T-helper 17 cell (primary cell): ENCODE measurements around the gene ADAMTS13. TPM values are rescaled to one million over a fixed set of nuclear protein-coding genes. Genes with fewer than 3 reads are reported as not detected.
A peak's percentile ranks its signal among the peaks of the same experiment; 100 is the strongest.
"Not testable (repeated sequence)": the region's sequence is repeated elsewhere in the genome, so short reads cannot be mapped to it uniquely, and the experiment has no call there.

Experiments used
- ATAC-seq: fragments of 150-1000 bp; cut with Tn5 transposase; 2 replicates; pipeline ENCODE4 v1.10.0; 2021; ENCODE audit warnings: mild to moderate bottlenecking, moderate library complexity
- DNase-seq, 3 donors: peaks; one replicate each; pipeline versions ENCODE4 v3.0.0 to v3.0.0-alpha.2; 2020 to 2021
- H3K9me3 ChIP-seq: one replicate; pipeline ENCODE4 v1.7.0; 2013; ENCODE audit warnings: low read length, mild to moderate bottlenecking; ENCODE audit not compliant: control insufficient read depth, poor library complexity, severe bottlenecking
- H3K27ac Mint-ChIP-seq: one replicate; pipeline ENCODE4 v1.8.0; 2022; ENCODE audit warnings: mild to moderate bottlenecking, moderate library complexity, mixed read lengths
- H3K27me3 Mint-ChIP-seq: one replicate; pipeline ENCODE4 v1.8.0; 2022; ENCODE audit warnings: mixed read lengths
- H3K36me3 Mint-ChIP-seq: one replicate; pipeline ENCODE4 v1.8.0; 2022; ENCODE audit warnings: low read depth, mixed read lengths
- H3K4me1 Mint-ChIP-seq: one replicate; pipeline ENCODE4 v1.8.0; 2022; ENCODE audit warnings: mild to moderate bottlenecking, mixed read lengths
- H3K4me3 Mint-ChIP-seq: one replicate; pipeline ENCODE4 v1.8.0; 2022; ENCODE audit warnings: mild to moderate bottlenecking, moderate library complexity, mixed read lengths
- total RNA-seq, 4 donors: library from RNA in 2 of 4; stranded (reverse) in 2 of 4; gene quantifications; one replicate each; pipeline ENCODE4 v1.2.3 and lab custom pipeline; 2022 to 2026

ADAMTS13 gene
- total RNA-seq (1 to 10 TPM; 1.1 to 1.9 TPM), total RNA-seq (lab: John Stamatoyannopoulos, UW) (0.46 to 2.6 reads per million in 2 donors)

GRCh38 chr9:133421615-133422542, at the start of gene ADAMTS13:
Gene ADAMTS13, plus strand, starts transcription at chr9:133422367. Its CDS starts 77 bp downstream, at chr9:133422444.
- DNase-seq, result no peak
- no peak within 1 kb of the TSS for H3K4me3 Mint-ChIP-seq
- peak within 1 kb of the TSS; percentile 37 for H3K27ac Mint-ChIP-seq
- H3K9me3 ChIP-seq, result no peaks in the 10 kb centered on the region
- peaks cover 23% of the 10 kb centered on the region for H3K27me3 Mint-ChIP-seq
- peaks cover 23% of the 10 kb centered on the region for H3K4me1 Mint-ChIP-seq
- ATAC-seq, result peak; percentile 29
- no peaks in the 10 kb centered on the region for H3K36me3 Mint-ChIP-seq

GRCh38 chr9:133374612-133375115, 47.5 kb upstream of the ADAMTS13 start:
- ATAC-seq (no peak), DNase-seq (no peak)
- peaks cover 42% of the 10 kb centered on the region for H3K4me1 Mint-ChIP-seq
- H3K4me3 Mint-ChIP-seq, result peak overlapping the region; percentile 93
- peaks cover 4% of the 10 kb centered on the region for H3K36me3 Mint-ChIP-seq
- H3K9me3 ChIP-seq, result no peaks in the 10 kb centered on the region
- no peaks in the 10 kb centered on the region for H3K27me3 Mint-ChIP-seq
- peak overlapping the region; percentile 98 for H3K27ac Mint-ChIP-seq

- Mint-ChIP-seq H3K27me3 (no peaks in the 10 kb centered on the region), H3K4me3 (peak overlapping the region; percentile 93), H3K4me1 (peaks cover 37% of the 10 kb centered on the region), H3K27ac (peak overlapping the region; percentile 98), H3K36me3 (peaks cover 4% of the 10 kb centered on the region)
- ATAC-seq (no peak), DNase-seq (no peak)
- H3K9me3 ChIP-seq, result no peaks in the 10 kb centered on the region
These were observed 46.9 kb upstream of the ADAMTS13 start for GRCh38 chr9:133375116-133375723.

GRCh38 chr9:133375724-133376654, 46.2 kb upstream of the ADAMTS13 start, which contains the start of the genes STKLD1 and SURF4:
Gene STKLD1, plus strand, starts transcription at chr9:133376366. Its CDS starts 108 bp downstream, at chr9:133376474.
Gene SURF4, minus strand, starts transcription at chr9:133376060. Its CDS starts 91 bp downstream, at chr9:133375969.
- Mint-ChIP-seq H3K4me3 (peak within 1 kb of the TSS; percentile 93), H3K27me3 (no peaks in the 10 kb centered on the region), H3K27ac (peak within 1 kb of the TSS; percentile 98), H3K36me3 (peaks cover 4% of the 10 kb centered on the region), H3K4me1 (peaks cover 29% of the 10 kb centered on the region)
- H3K9me3 ChIP-seq, result no peaks in the 10 kb centered on the region
- DNase-seq (peak; percentile 91 to 93 (median 92)), ATAC-seq (peak; percentile 84)

GRCh38 chr9:133377280-133377679, 44.9 kb upstream of the ADAMTS13 start:
- not testable (repeated sequence) for H3K9me3 ChIP-seq, DNase-seq, H3K27me3 Mint-ChIP-seq, H3K36me3 Mint-ChIP-seq, H3K27ac Mint-ChIP-seq, ATAC-seq
- Mint-ChIP-seq H3K4me3 (peak overlapping the region; percentile 75), H3K4me1 (peaks cover 16% of the 10 kb centered on the region)

GRCh38 chr9:133377721-133378216, 44.4 kb upstream of the ADAMTS13 start:
- H3K36me3 Mint-ChIP-seq, result peaks cover 4% of the 10 kb centered on the region
- no peak overlapping the region for H3K4me3 Mint-ChIP-seq
- peaks cover 11% of the 10 kb centered on the region for H3K4me1 Mint-ChIP-seq
- H3K9me3 ChIP-seq, result no peaks in the 10 kb centered on the region
- H3K27ac Mint-ChIP-seq, result no peak overlapping the region
- no peaks in the 10 kb centered on the region for H3K27me3 Mint-ChIP-seq
- ATAC-seq (no peak), DNase-seq (no peak)

- H3K4me1 Mint-ChIP-seq, result peaks cover 8% of the 10 kb centered on the region
- no peaks in the 10 kb centered on the region for H3K9me3 ChIP-seq
- ATAC-seq, result no peak
- H3K27ac Mint-ChIP-seq, result no peak overlapping the region
- no peaks in the 10 kb centered on the region for H3K27me3 Mint-ChIP-seq
- DNase-seq, result no peak
- H3K36me3 Mint-ChIP-seq, result peaks cover 4% of the 10 kb centered on the region
- no peak overlapping the region for H3K4me3 Mint-ChIP-seq
These were observed 43.7 kb upstream of the ADAMTS13 start for GRCh38 chr9:133378408-133378962.

GRCh38 chr9:133379153-133380086, 42.7 kb upstream of the ADAMTS13 start:
- no peak for ATAC-seq
- Mint-ChIP-seq H3K27ac (no peak overlapping the region), H3K36me3 (peaks cover 4% of the 10 kb centered on the region), H3K27me3 (no peaks in the 10 kb centered on the region), H3K4me3 (no peak overlapping the region), H3K4me1 (peaks cover 8% of the 10 kb centered on the region)
- no peak for DNase-seq
- H3K9me3 ChIP-seq, result no peaks in the 10 kb centered on the region

- Mint-ChIP-seq H3K4me3 (no peak overlapping the region), H3K27ac (no peak overlapping the region), H3K27me3 (no peaks in the 10 kb centered on the region)
These were observed 41.4 kb upstream of the ADAMTS13 start for GRCh38 chr9:133380734-133381133.

GRCh38 chr9:133382507-133383141, 39.5 kb upstream of the ADAMTS13 start:
- DNase-seq (no peak), ATAC-seq (no peak)
- Mint-ChIP-seq H3K36me3 (no peaks in the 10 kb centered on the region), H3K27ac (no peak overlapping the region), H3K4me3 (no peak overlapping the region), H3K27me3 (no peaks in the 10 kb centered on the region), H3K4me1 (no peaks in the 10 kb centered on the region)
- no peaks in the 10 kb centered on the region for H3K9me3 ChIP-seq

More at GRCh38 chr9:133380734-133381133, 41.4 kb upstream of the ADAMTS13 start:
- no peaks in the 10 kb centered on the region for H3K9me3 ChIP-seq
- DNase-seq (no peak), ATAC-seq (no peak)
- H3K4me1 Mint-ChIP-seq, result no peaks in the 10 kb centered on the region
- H3K36me3 Mint-ChIP-seq, result no peaks in the 10 kb centered on the region

- H3K27me3 Mint-ChIP-seq, result no peaks in the 10 kb centered on the region
- H3K9me3 ChIP-seq, result no peaks in the 10 kb centered on the region
- H3K27ac Mint-ChIP-seq, result no peak overlapping the region
- no peaks in the 10 kb centered on the region for H3K4me1 Mint-ChIP-seq
- H3K36me3 Mint-ChIP-seq, result no peaks in the 10 kb centered on the region
- ATAC-seq (no peak), DNase-seq (no peak)
- H3K4me3 Mint-ChIP-seq, result no peak overlapping the region
These were observed 38.7 kb upstream of the ADAMTS13 start for GRCh38 chr9:133383438-133383837.
